Measurements from ENCODE around the gene EIF4ENIF1.
A peak's percentile ranks its signal among the peaks of the same experiment; 100 is the strongest.
"Not testable (repeated sequence)": the region's sequence is repeated elsewhere in the genome, so short reads cannot be mapped to it uniquely, and the experiment has no call there.

Gene EIF4ENIF1

DNA sequence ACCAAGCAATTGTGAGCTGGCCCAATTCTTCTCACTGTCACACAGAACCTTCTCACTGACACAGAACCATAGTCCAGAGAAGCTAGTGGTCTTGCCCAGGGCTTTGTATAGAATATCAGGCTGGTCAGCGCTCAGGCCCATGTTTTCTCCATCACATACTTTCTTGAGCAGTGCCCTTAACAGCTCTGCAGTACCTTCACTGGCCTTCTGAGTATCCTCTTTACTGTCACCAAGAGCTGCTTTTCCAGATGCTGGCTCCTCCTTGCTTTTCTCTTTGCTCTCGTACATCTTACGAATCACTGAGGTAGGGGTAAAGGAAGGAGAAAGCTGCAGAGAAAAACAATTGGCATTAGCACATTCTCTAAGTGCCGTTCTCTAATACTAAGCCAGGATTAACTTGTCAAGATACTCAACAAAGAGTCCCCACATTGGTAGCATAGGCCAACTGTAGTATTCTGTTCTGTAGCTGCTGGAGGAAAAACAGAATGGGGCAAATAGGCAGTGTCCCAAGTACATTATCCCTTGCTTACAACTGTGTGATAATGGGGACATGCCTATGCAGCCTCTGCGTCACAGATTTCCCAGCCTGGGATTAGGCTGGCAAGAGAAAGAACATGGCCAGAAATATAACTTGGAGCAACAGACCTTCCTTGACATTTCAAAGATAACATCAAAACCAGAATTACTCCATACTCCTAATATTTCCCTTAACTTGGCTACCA lies 46.7 kb downstream of the EIF4ENIF1 start:
- DNase-seq = no peak

- DNase-seq = no peak
Measured at GRCh38 chr22:31441652-31442051, 48.0 kb downstream of the EIF4ENIF1 start.

DNA sequence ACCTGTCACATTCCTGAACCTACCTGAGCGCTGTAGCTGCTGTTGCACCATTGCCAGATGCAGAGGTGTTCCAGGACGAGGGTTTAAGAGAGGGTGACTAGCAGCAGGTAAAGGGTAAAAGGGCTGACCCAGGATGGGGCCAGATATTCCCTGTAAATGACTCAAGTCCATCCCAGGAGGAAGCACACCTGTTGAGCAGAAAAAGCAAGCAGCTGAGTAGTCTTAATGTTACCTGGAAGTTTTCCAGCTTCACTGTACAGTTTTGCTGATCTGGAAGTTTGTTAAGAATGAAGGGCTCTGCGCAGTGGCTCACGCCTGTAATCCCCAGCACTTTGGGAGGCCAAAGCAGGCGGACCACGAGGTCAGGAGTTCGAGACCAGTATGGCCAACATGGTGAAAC lies 49.0 kb downstream of the EIF4ENIF1 start:
- no peak for DNase-seq

DNA sequence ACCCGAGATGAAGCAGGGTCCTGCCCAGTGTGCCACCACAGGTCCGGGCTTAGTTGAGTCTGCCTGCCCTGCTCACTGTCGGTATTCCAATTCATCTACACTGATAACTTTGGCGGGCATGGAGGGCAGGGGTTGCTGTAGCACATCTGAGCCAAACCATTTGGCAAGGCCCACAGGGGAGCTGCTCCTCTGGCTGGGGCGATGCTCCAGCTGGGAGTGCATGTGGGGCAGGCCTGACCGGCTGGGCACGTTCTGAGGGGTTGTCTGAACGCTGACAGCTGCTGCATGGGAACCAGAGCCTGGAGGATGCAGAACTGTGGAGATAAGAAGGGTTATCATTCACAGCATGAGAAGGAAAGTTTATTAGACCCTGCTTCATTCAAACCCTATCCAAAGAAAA lies 49.8 kb downstream of the EIF4ENIF1 start:
- no peak for DNase-seq

GRCh38 chr22:31436132-31436531 lies 53.5 kb downstream of the EIF4ENIF1 start:
- DNase-seq = no peak

- DNase-seq = no peak
Measured at GRCh38 chr22:31431950-31432349, 57.7 kb downstream of the EIF4ENIF1 start.

GRCh38 chr22:31425331-31426050 lies 64.2 kb downstream of the EIF4ENIF1 start:
- no peak for DNase-seq

- DNase-seq = not testable (repeated sequence)
Measured at GRCh38 chr22:31402350-31402749, 87.3 kb downstream of the EIF4ENIF1 start.

- no peak for DNase-seq
Measured at GRCh38 chr22:31400023-31400397, 89.6 kb downstream of the EIF4ENIF1 start.

DNA sequence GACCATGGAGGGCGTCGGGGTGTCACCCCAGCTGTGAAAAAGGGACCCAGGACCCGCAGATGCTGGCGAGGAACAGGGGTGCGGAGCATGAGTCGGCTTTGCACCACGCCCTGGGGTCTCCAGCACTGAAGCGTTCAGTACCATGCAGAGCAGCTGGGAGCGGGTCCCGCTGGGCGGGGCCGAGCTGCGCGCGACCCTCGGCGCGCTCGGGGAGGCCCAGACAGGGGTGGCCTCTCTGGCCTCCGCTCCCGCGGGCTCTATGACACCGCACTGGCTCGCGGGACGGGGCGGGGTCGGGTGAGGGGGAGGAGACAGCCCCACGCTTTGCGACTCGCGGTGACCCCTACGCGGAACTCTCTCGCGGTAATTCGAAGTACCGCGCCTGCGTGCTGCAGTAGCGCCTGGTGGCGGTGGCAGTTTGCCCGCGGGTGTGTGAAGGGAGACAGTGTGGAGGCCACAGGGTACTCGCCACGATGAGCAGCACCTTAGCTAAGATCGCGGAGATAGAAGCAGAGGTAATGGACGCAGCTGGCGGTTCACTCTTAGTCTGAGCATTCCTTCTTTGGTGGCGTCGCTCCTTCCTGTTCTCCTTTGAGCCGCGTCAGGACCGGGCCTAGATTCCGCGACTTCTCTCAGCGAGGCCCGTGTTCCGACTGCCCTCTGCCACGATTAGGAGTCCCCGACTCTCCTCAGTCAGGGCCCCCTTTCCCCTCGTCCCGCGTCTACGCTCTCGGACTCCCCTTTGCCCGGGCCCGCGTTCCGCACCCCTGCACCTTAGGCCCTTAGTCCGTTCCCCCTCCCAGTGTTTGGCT lies 90.2 kb downstream of the EIF4ENIF1 start, which contains the start of gene DRG1:
DRG1 (plus strand) TSS at position 394 of the 812 bp plus-strand sequence; CDS start at position 474, 80 bp downstream.
- peak; percentile 72 for DNase-seq

- DNase-seq = no peak
Measured at GRCh38 chr22:31398231-31398630, 91.4 kb downstream of the EIF4ENIF1 start.

DNA sequence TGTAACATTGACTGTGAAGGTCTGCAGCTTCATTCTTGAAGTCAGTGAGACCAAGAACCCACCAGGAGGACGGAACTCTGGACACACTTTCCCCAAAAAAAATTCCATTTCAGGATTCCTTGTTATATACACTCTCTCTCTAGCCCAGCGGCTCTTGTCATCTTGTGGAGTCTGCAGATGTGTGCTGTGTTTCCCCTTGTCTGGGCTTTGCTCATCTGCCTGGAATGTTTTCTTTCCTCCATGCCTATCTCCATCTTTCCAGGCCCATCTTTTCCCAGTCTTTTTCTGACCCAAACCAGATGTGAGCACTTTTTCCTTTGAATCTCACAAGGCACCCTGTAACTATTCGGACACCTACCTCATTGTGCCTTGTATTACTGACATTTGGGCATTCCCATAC lies 95.3 kb downstream of the EIF4ENIF1 start:
- DNase-seq = no peak

- DNase-seq = no peak
Measured at GRCh38 chr22:31393893-31394292, 95.7 kb downstream of the EIF4ENIF1 start.

Data from DMS 273 treated with DMSO at 0.1 percent for 48 hours (cell line).